Measurements from ENCODE around the gene HEXIM1. TPM values are rescaled to one million over a fixed set of nuclear protein-coding genes. Genes with fewer than 3 reads are reported as not detected.

The HEXIM1 gene
- total RNA-seq, 1 experiment from 2014 or later = 29.6 TPM

- TF ChIP-seq ARID4B (CRISPR knock-in tag; IDR thresholded peaks at IDR 0.05; ENCODE audit: borderline replicate concordance) (no peak), CREB1 (CRISPR knock-in tag; IDR thresholded peaks at IDR 0.05) (0 out of 2 replicates have a peak, but pooled peaks have one; percentile 53), ETV6 (CRISPR knock-in tag; IDR thresholded peaks at IDR 0.05) (peak; percentile 92), ZNF317 (CRISPR knock-in tag; IDR thresholded peaks at IDR 0.05; ENCODE audit: borderline replicate concordance, low read depth) (no peak), E2F1 (CRISPR knock-in tag; IDR thresholded peaks at IDR 0.05) (no peak), HMGXB4 (CRISPR knock-in tag; IDR thresholded peaks at IDR 0.05) (no peak), ELF4 (CRISPR knock-in tag; IDR thresholded peaks at IDR 0.05; ENCODE audit: low read depth) (no peak), USF1 (CRISPR knock-in tag; IDR thresholded peaks at IDR 0.05) (no peak), NFE2L1 (CRISPR knock-in tag; IDR thresholded peaks at IDR 0.05) (peak; percentile 71; the same call in 1 of the 2 replicates), NR2C2 (CRISPR knock-in tag; IDR thresholded peaks at IDR 0.05) (no peak), FOXP1 (CRISPR knock-in tag; IDR thresholded peaks at IDR 0.05; ENCODE audit: borderline replicate concordance) (peak; percentile 73; the same call in 1 of the 2 replicates), USF2 (CRISPR knock-in tag; IDR thresholded peaks at IDR 0.05) (no peak; the same call in 1 of the 2 replicates), SMAD4 (CRISPR knock-in tag; IDR thresholded peaks at IDR 0.05) (no peak), ATF3 (CRISPR knock-in tag; conservative IDR thresholded peaks at IDR 0.05) (no peak), GABPB1 (CRISPR knock-in tag; IDR thresholded peaks at IDR 0.05) (peak; percentile 63), JUN (CRISPR knock-in tag; IDR thresholded peaks at IDR 0.05) (no peak), ZNF232 (CRISPR knock-in tag; IDR thresholded peaks at IDR 0.05) (peak; percentile 9; the same call in 1 of the 2 replicates), EMX1 (CRISPR knock-in tag; IDR thresholded peaks at IDR 0.05) (peak; percentile 94), MXD4 (CRISPR knock-in tag; IDR thresholded peaks at IDR 0.05; ENCODE audit: borderline replicate concordance) (no peak), E2F5 (CRISPR knock-in tag; IDR thresholded peaks at IDR 0.05) (no peak), ZNF425 (CRISPR knock-in tag; conservative IDR thresholded peaks at IDR 0.05) (peak; percentile 81; the same call in 1 of the 2 replicates), FOXP4 (CRISPR knock-in tag; IDR thresholded peaks at IDR 0.05) (peak; percentile 79; the same call in 1 of the 2 replicates), GTF2I (CRISPR knock-in tag; conservative IDR thresholded peaks at IDR 0.05) (no peak)
Observed at GRCh38 chr17:45148183-45149036, at the start of gene HEXIM1 (continued).
